H1 (cell line): Measurements from ENCODE around the gene ZNF490. TPM values are rescaled to one million over a fixed set of nuclear protein-coding genes. Genes with fewer than 3 reads are reported as not detected.
"Not testable (repeated sequence)": the region's sequence is repeated elsewhere in the genome, so short reads cannot be mapped to it uniquely, and the experiment has no call there.

Experiments
- CTCF ChIA-PET: fragments of 300-600 bp; sonication (Branson Sonifier 250); formaldehyde crosslinking; loops from one replicate; lab custom pipeline; 2021; ENCODE audit not compliant: partially characterized antibody; lab: Charles Lee
- POLR2A ChIA-PET: fragments of 300-600 bp; sonication (Branson Sonifier 250); formaldehyde crosslinking; loops from one replicate; lab custom pipeline; 2021; ENCODE audit warnings: inconsistent platforms; ENCODE audit not compliant: partially characterized antibody; lab: Charles Lee
- DNase-seq, 2 experiments: peaks; one replicate each; pipeline versions ENCODE4 v3.0.0 to v3.0.0-alpha.2; 2010 to 2022; ENCODE audit warnings: low spot score in 2 of 2, low read depth in 1 of 2, mixed read lengths in 1 of 2
- FAIRE-seq: peaks from 2 replicates; lab custom pipeline; 2011; peaks lifted over from hg19 to GRCh38; lab: Jason Lieb, UNC
- H2AFZ ChIP-seq: 2 replicates; pipeline ENCODE4 v1.8.1; 2012; ENCODE audit warnings: low read length, inconsistent platforms
- H2AK5ac ChIP-seq: 2 replicates; pipeline ENCODE4 v1.6.1; 2013; ENCODE audit warnings: low read depth, low read length
- H2BK120ac ChIP-seq: replicated peaks from 2 replicates; pipeline ENCODE3; 2013; ENCODE audit warnings: low read depth, low read length, inconsistent platforms
- H2BK12ac ChIP-seq: 2 replicates; pipeline ENCODE4 v1.6.1; 2013; ENCODE audit warnings: low read depth, low read length
- H2BK15ac ChIP-seq: 2 replicates; pipeline ENCODE4 v1.6.1; 2013; ENCODE audit warnings: low read length
- H2BK20ac ChIP-seq: 2 replicates; pipeline ENCODE4 v1.6.1; 2013; ENCODE audit warnings: low read length
- H2BK5ac ChIP-seq: 2 replicates; pipeline ENCODE4 v1.6.1; 2013; ENCODE audit warnings: low read depth, low read length
- H3K14ac ChIP-seq: 2 replicates; pipeline ENCODE4 v1.6.1; 2013; ENCODE audit warnings: inconsistent platforms; ENCODE audit not compliant: insufficient read length
- H3K18ac ChIP-seq: 2 replicates; pipeline ENCODE4 v1.6.1; 2013; ENCODE audit warnings: low read length; ENCODE audit errors: extremely low read depth
- H3K23ac ChIP-seq: 2 replicates; pipeline ENCODE4 v1.6.1; 2013; ENCODE audit warnings: inconsistent platforms; ENCODE audit not compliant: insufficient read length
- H3K23me2 ChIP-seq: 2 replicates; pipeline ENCODE4 v1.6.1; 2013; ENCODE audit warnings: low read depth, low read length
- H3K27ac ChIP-seq: 2 replicates; pipeline ENCODE4 v1.6.1; 2011; ENCODE audit warnings: low read depth, low read length, inconsistent platforms
- H3K27me3 ChIP-seq, 4 experiments: replicated peaks in 1 of 4; 1 replicate in 1 of 4; 2 replicates in 3 of 4; pipeline versions ENCODE4 v1.6.1 to v1.8.1; 2011 to 2013; ENCODE audit warnings: low read length in 3 of 4, mild to moderate bottlenecking in 3 of 4, inconsistent platforms in 2 of 4, mixed read lengths in 2 of 4, moderate library complexity in 1 of 4; ENCODE audit not compliant: control insufficient read depth in 3 of 4, insufficient read depth in 3 of 4; ENCODE audit errors: extremely low read depth in 1 of 4
- H3K36me3 ChIP-seq, 4 experiments: 2 replicates each; pipeline versions ENCODE4 v1.6.1 to v1.8.1; 2011 to 2013; ENCODE audit warnings: mild to moderate bottlenecking in 4 of 4, low read length in 3 of 4, moderate library complexity in 2 of 4, control low read depth in 1 of 4, inconsistent platforms in 1 of 4; ENCODE audit not compliant: insufficient read depth in 4 of 4, control insufficient read depth in 2 of 4
- H3K4ac ChIP-seq: replicated peaks from 2 replicates; pipeline ENCODE3; 2013; ENCODE audit warnings: low read length, low read depth, mixed read lengths, inconsistent platforms; ENCODE audit not compliant: insufficient read length
- H3K4me1 ChIP-seq, 4 experiments: replicated peaks in 1 of 4; 1 replicate in 1 of 4; 2 replicates in 3 of 4; pipeline versions ENCODE4 v1.6.1 to v1.8.1; 2011 to 2013; ENCODE audit warnings: low read length in 3 of 4, inconsistent platforms in 2 of 4, mixed read lengths in 1 of 4; ENCODE audit not compliant: insufficient read depth in 4 of 4, control insufficient read depth in 3 of 4
- H3K4me2 ChIP-seq, 2 experiments: 2 replicates each; pipeline versions ENCODE4 v1.6.1 to v1.8.1; 2011 to 2013; ENCODE audit warnings: low read depth in 2 of 2, low read length in 2 of 2, control low read depth in 1 of 2, inconsistent platforms in 1 of 2, mild to moderate bottlenecking in 1 of 2; ENCODE audit not compliant: insufficient read depth in 1 of 2
- H3K4me3 ChIP-seq, 4 experiments: fragments of 200-600, 300-600 bp in 1 of 4; sonication (generic), shearing (Covaris generic), sonication (Bioruptor Twin) in 1 of 4; 2 replicates each; pipeline versions ENCODE4 v1.5.1 to v1.8.1; 2011 to 2016; ENCODE audit warnings: low read length in 4 of 4, low read depth in 3 of 4, control low read depth in 2 of 4, inconsistent platforms in 2 of 4, mild to moderate bottlenecking in 2 of 4, mixed read lengths in 1 of 4, moderate library complexity in 1 of 4; ENCODE audit not compliant: insufficient read depth in 2 of 4; ENCODE audit errors: extremely low read depth in 1 of 4
- H3K56ac ChIP-seq: replicated peaks from 2 replicates; pipeline ENCODE3; 2013; ENCODE audit warnings: low read depth, mild to moderate bottlenecking, mixed read lengths, low read length, inconsistent platforms; ENCODE audit not compliant: insufficient read length
- H3K79me1 ChIP-seq: 2 replicates; pipeline ENCODE4 v1.6.1; 2013; ENCODE audit warnings: low read depth, low read length, control low read depth
- H3K79me2 ChIP-seq, 2 experiments: 2 replicates each; pipeline versions ENCODE4 v1.6.1 to v1.8.1; 2012 to 2013; ENCODE audit warnings: low read length in 2 of 2, mild to moderate bottlenecking in 2 of 2, inconsistent platforms in 1 of 2; ENCODE audit not compliant: insufficient read depth in 2 of 2, control insufficient read depth in 1 of 2
- H3K9ac ChIP-seq, 4 experiments: replicated peaks in 1 of 4; 1 replicate in 1 of 4; 2 replicates in 3 of 4; pipeline versions ENCODE4 v1.6.1 to v1.8.1; 2011 to 2013; ENCODE audit warnings: low read depth in 3 of 4, low read length in 3 of 4, control low read depth in 2 of 4, mild to moderate bottlenecking in 2 of 4, moderate library complexity in 2 of 4, inconsistent platforms in 1 of 4; ENCODE audit errors: extremely low read depth in 1 of 4
- H3K9me3 ChIP-seq, 2 experiments: 2 replicates each; pipeline versions ENCODE4 v1.6.1 to v1.8.1; 2012 to 2013; ENCODE audit warnings: mild to moderate bottlenecking in 2 of 2, moderate library complexity in 2 of 2, control low read depth in 1 of 2, inconsistent platforms in 1 of 2, low read depth in 1 of 2, low read length in 1 of 2, mixed read lengths in 1 of 2; ENCODE audit not compliant: insufficient read depth in 2 of 2
- H4K20me1 ChIP-seq, 2 experiments: replicated peaks in 1 of 2; 2 replicates each; pipeline versions ENCODE3 to v1.8.1; 2011 to 2013; ENCODE audit warnings: inconsistent platforms in 2 of 2, low read length in 2 of 2, mild to moderate bottlenecking in 1 of 2; ENCODE audit not compliant: insufficient read depth in 2 of 2, control insufficient read depth in 1 of 2
- H4K5ac ChIP-seq: 2 replicates; pipeline ENCODE4 v1.6.1; 2013; ENCODE audit warnings: low read length, low read depth, mixed read lengths, inconsistent platforms; ENCODE audit not compliant: insufficient read length
- H4K8ac ChIP-seq: 2 replicates; pipeline ENCODE4 v1.8.0; 2013; ENCODE audit warnings: mild to moderate bottlenecking, moderate library complexity, low read length, inconsistent platforms; ENCODE audit not compliant: insufficient read depth; ENCODE audit errors: extremely low read depth
- H4K91ac ChIP-seq: replicated peaks from 2 replicates; pipeline ENCODE3; 2013; ENCODE audit warnings: low read length, mixed read lengths, inconsistent platforms; ENCODE audit not compliant: insufficient read length
- WGBS, 2 experiments: shearing (Covaris generic) in 1 of 2; methylation state at CpG; one replicate each; pipeline versions ENCODE4 v1.1.6 to v1.1.7; 2013 to 2015; ENCODE audit warnings: low lambda C conversion rate in 2 of 2, mixed read lengths in 2 of 2, inconsistent platforms in 1 of 2, low coverage in 1 of 2, missing lambda C conversion rate in 1 of 2; ENCODE audit not compliant: insufficient replicate concordance in 2 of 2, insufficient coverage in 1 of 2, insufficient read length in 1 of 2; ENCODE audit errors: extremely low coverage in 1 of 2, missing lambda C conversion rate in 1 of 2; 5-methylcytosine and 5-hydroxymethylcytosine counted together
- polyA plus RNA-seq, 7 experiments: library from polyadenylated mRNA; depleted of rRNA in 3 of 7; stranded (reverse) in 5 of 7; unstranded in 2 of 7; fragments of >200 nt in 5 of 7; fragments of 200-250 nt in 2 of 7; gene quantifications; 1 replicate in 5 of 7; 2 replicates in 1 of 7; 4 replicates in 1 of 7; pipeline versions ENCODE4 v1.2.1 to v1.2.3, GENCODE V29; 2011 to 2013; ENCODE audit warnings: missing spikeins in 2 of 7, mixed read lengths in 2 of 7
- total RNA-seq: library from RNA; stranded (reverse); fragmentation: NEBNext Ultra II Directional; extraction: Animal tissue kit (Norgen Biotek cat#: 25700); gene quantifications from 2 replicates; pipeline ENCODE4 v1.2.1, GENCODE V29; 2021

ZNF490 gene
- total and polyA plus RNA-seq, 2 of the 8 experiments (the other 6 are each of a cell fraction or from before 2014, with no cell fraction given): 1.7 to 9.0 TPM

DNA sequence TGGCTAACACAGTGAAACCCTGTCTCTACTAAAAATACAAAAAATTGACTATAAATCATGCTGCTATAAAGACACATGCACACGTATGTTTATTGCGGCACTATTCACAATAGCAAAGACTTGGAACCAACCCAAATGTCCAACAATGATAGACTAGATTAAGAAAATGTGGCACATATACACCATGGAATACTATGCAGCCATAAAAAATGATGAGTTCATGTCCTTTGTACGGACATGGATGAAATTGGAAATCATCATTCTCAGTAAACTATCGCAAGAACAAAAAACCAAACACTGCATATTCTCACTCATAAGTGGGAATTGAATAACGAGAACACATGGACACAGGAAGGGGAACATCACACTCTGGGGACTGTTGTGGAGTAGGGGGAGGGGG lies 44.2 kb downstream of the ZNF490 start:
- not testable (repeated sequence) for H2BK120ac ChIP-seq, H3K4me2 ChIP-seq, H3K9me3 ChIP-seq, H3K36me3 ChIP-seq, H2BK15ac ChIP-seq, H3K14ac ChIP-seq, H2BK5ac ChIP-seq, H3K23ac ChIP-seq, H2BK12ac ChIP-seq, H3K4ac ChIP-seq, H3K9ac ChIP-seq, H2AFZ ChIP-seq, H3K4me3 ChIP-seq, H3K4me1 ChIP-seq, H3K56ac ChIP-seq, H3K27ac ChIP-seq, H3K79me2 ChIP-seq, H3K27me3 ChIP-seq, H4K91ac ChIP-seq, DNase-seq, FAIRE-seq, H3K23me2 ChIP-seq, H3K18ac ChIP-seq, H4K8ac ChIP-seq, H4K5ac ChIP-seq, H2BK20ac ChIP-seq, H3K79me1 ChIP-seq, H4K20me1 ChIP-seq, H2AK5ac ChIP-seq
- ChIA-PET CTCF (interaction anchor here (0.6 to 0.9 kb wide), 2 partner anchors 106 to 107 kb away, joined by 3 read pairs; no protein-coding TSS in a partner anchor), POLR2A (interaction anchor here (1.4 kb wide), 1 partner anchor 115 kb away, joined by 4 read pairs; no protein-coding TSS in a partner anchor)
- 92% methylated on average over 4 of the region's 5 CpGs; no CpG with 5 or more reads in 1 of the 2 experiments for WGBS, 2 experiments
